SK-N-MC (cell line): Measurements from ENCODE around the gene MINDY4.

ENCODE experiments used
- EZH2 ChIP-seq: fragments of 200-600 bp; sonication (generic); IDR thresholded peaks from one replicate; pipeline ENCODE4 v1.6.1; 2017; ENCODE audit warnings: antibody characterized with exemption
- FOXP2 ChIP-seq: optimal IDR thresholded peaks from 2 replicates; pipeline ENCODE3; 2011; ENCODE audit warnings: mild to moderate bottlenecking, moderate library complexity; ENCODE audit not compliant: insufficient read depth; ENCODE audit errors: extremely low read length, control extremely low read depth
- POLR2AphosphoS5 ChIP-seq: IDR thresholded peaks from 2 replicates; pipeline ENCODE4 v1.6.1; 2012; ENCODE audit warnings: mild to moderate bottlenecking, low read depth, low read length, borderline replicate concordance

GRCh38 chr7:30916767-30917166 lies 145.6 kb downstream of the MINDY4 start:
- TF ChIP-seq POLR2AphosphoS5 (no peak), EZH2 (no peak), FOXP2 (no peak)
